Trophoblast cell (in vitro differentiated cells and primary cell): ENCODE data around the gene VPS11.
"Not testable (repeated sequence)": the region's sequence is repeated elsewhere in the genome, so short reads cannot be mapped to it uniquely, and the experiment has no call there.

Experiments used
- DNase-seq, 2 donors: peaks; one replicate each; pipeline ENCODE4 v3.0.0-alpha.2; 2016
- H2AFZ ChIP-seq: 2 replicates; pipeline ENCODE4 v1.6.1; 2013; ENCODE audit warnings: low read length, moderate library complexity, mild to moderate bottlenecking; ENCODE audit not compliant: insufficient read depth, poor library complexity
- H2AK5ac ChIP-seq: 2 replicates; pipeline ENCODE4 v1.6.1; 2013; ENCODE audit warnings: mild to moderate bottlenecking, low read length
- H2BK120ac ChIP-seq: 2 replicates; pipeline ENCODE4 v1.6.1; 2013; ENCODE audit warnings: low read length, mild to moderate bottlenecking, moderate library complexity; ENCODE audit not compliant: insufficient read depth, poor library complexity
- H2BK12ac ChIP-seq: 2 replicates; pipeline ENCODE4 v1.6.1; 2013; ENCODE audit warnings: mild to moderate bottlenecking, low read length, moderate library complexity
- H2BK5ac ChIP-seq: 2 replicates; pipeline ENCODE4 v1.6.1; 2013; ENCODE audit warnings: low read length, low read depth, moderate library complexity, mild to moderate bottlenecking; ENCODE audit not compliant: poor library complexity
- H3K14ac ChIP-seq: 2 replicates; pipeline ENCODE4 v1.6.1; 2013; ENCODE audit warnings: mild to moderate bottlenecking, low read length
- H3K18ac ChIP-seq: 2 replicates; pipeline ENCODE4 v1.6.1; 2013; ENCODE audit warnings: mild to moderate bottlenecking, low read length
- H3K23ac ChIP-seq: 2 replicates; pipeline ENCODE4 v1.6.1; 2013; ENCODE audit warnings: low read length
- H3K27ac ChIP-seq: 2 replicates; pipeline ENCODE4 v1.5.1; 2013; ENCODE audit warnings: low read depth, mild to moderate bottlenecking, inconsistent platforms, low read length, moderate library complexity
- H3K27me3 ChIP-seq: 2 replicates; pipeline ENCODE4 v1.6.1; 2013; ENCODE audit warnings: inconsistent platforms, mild to moderate bottlenecking, low read length, moderate library complexity; ENCODE audit not compliant: insufficient read depth
- H3K36me3 ChIP-seq, 2 experiments: 1 replicate in 1 of 2; 2 replicates in 1 of 2; pipeline ENCODE4 v1.6.1; 2013; ENCODE audit warnings: low read length in 2 of 2, mild to moderate bottlenecking in 2 of 2, moderate library complexity in 1 of 2; ENCODE audit not compliant: insufficient read depth in 2 of 2, control insufficient read depth in 1 of 2
- H3K4ac ChIP-seq: 2 replicates; pipeline ENCODE4 v1.6.1; 2013; ENCODE audit warnings: low read depth, mild to moderate bottlenecking, low read length, moderate library complexity
- H3K4me1 ChIP-seq, 2 experiments: 1 replicate in 1 of 2; 2 replicates in 1 of 2; pipeline ENCODE4 v1.6.1; 2013; ENCODE audit warnings: low read length in 2 of 2, mild to moderate bottlenecking in 2 of 2, moderate library complexity in 1 of 2; ENCODE audit not compliant: insufficient read depth in 2 of 2, control insufficient read depth in 1 of 2
- H3K4me2 ChIP-seq: 2 replicates; pipeline ENCODE4 v1.6.1; 2013; ENCODE audit warnings: inconsistent platforms, mild to moderate bottlenecking, low read length, moderate library complexity
- H3K4me3 ChIP-seq: 2 replicates; pipeline ENCODE4 v1.5.1; 2013; ENCODE audit warnings: mild to moderate bottlenecking, low read depth, low read length, inconsistent platforms
- H3K79me1 ChIP-seq: one replicate; pipeline ENCODE4 v1.6.1; 2013; ENCODE audit warnings: low read length
- H3K79me2 ChIP-seq: 2 replicates; pipeline ENCODE4 v1.6.1; 2013; ENCODE audit warnings: low read length, mild to moderate bottlenecking; ENCODE audit not compliant: control insufficient read depth, insufficient read depth, poor library complexity
- H3K9ac ChIP-seq: 2 replicates; pipeline ENCODE4 v1.6.1; 2013; ENCODE audit warnings: mild to moderate bottlenecking, low read length
- H3K9me3 ChIP-seq: 2 replicates; pipeline ENCODE4 v1.6.1; 2013; ENCODE audit warnings: low read depth, mild to moderate bottlenecking, control low read depth, inconsistent platforms, low read length; ENCODE audit not compliant: insufficient read depth
- H4K12ac ChIP-seq: 2 replicates; pipeline ENCODE4 v1.6.1; 2013; ENCODE audit warnings: low read depth, mild to moderate bottlenecking, low read length, moderate library complexity
- H4K8ac ChIP-seq: 2 replicates; pipeline ENCODE4 v1.6.1; 2013; ENCODE audit warnings: low read depth, mild to moderate bottlenecking, low read length, moderate library complexity
- H4K91ac ChIP-seq: one replicate; pipeline ENCODE4 v1.6.1; 2013; ENCODE audit warnings: low read depth, mild to moderate bottlenecking, low read length, moderate library complexity
- WGBS: extraction: QIAGEN DNeasy Blood & Tissue Kit; methylation state at CpG from one replicate; pipeline ENCODE4 v1.1.7; 2013; ENCODE audit warnings: missing lambda C conversion rate; ENCODE audit not compliant: insufficient read length, insufficient coverage; ENCODE audit errors: extremely low coverage; 5-methylcytosine and 5-hydroxymethylcytosine counted together

Gene VPS11

GRCh38 chr11:119056421-119056999, 11.1 kb upstream of the VPS11 start:
- Histone ChIP-seq H3K4ac (peak overlapping the region; percentile 60), H2BK5ac (peak overlapping the region; percentile 78), H4K12ac (peak overlapping the region; percentile 86), H4K8ac (peak overlapping the region; percentile 88), H3K36me3 (peaks cover 32 to 39% of the 10 kb centered on the region in 2 experiments), H3K79me1 (peaks cover 8% of the 10 kb centered on the region), H2AK5ac (peak overlapping the region; percentile 42), H3K79me2 (peaks cover 8% of the 10 kb centered on the region), H2BK120ac (peak overlapping the region; percentile 93), H3K27ac (peak overlapping the region; percentile 77), H3K9ac (peak overlapping the region; percentile 71), H3K23ac (no peak overlapping the region), H3K18ac (peak overlapping the region; percentile 97), H2AFZ (peak overlapping the region; percentile 89), H3K4me3 (peak overlapping the region; percentile 82), H3K4me1 (peaks cover 9 to 10% of the 10 kb centered on the region in 2 experiments), H3K14ac (peak overlapping the region; percentile 90), H4K91ac (peak overlapping the region; percentile 87), H2BK12ac (no peak overlapping the region), H3K27me3 (no peaks in the 10 kb centered on the region), H3K9me3 (peaks cover 1% of the 10 kb centered on the region), H3K4me2 (peak overlapping the region; percentile 69)
- no peak for DNase-seq
- no CpG with 5 or more reads among the region's 48 CpGs for WGBS

DNA sequence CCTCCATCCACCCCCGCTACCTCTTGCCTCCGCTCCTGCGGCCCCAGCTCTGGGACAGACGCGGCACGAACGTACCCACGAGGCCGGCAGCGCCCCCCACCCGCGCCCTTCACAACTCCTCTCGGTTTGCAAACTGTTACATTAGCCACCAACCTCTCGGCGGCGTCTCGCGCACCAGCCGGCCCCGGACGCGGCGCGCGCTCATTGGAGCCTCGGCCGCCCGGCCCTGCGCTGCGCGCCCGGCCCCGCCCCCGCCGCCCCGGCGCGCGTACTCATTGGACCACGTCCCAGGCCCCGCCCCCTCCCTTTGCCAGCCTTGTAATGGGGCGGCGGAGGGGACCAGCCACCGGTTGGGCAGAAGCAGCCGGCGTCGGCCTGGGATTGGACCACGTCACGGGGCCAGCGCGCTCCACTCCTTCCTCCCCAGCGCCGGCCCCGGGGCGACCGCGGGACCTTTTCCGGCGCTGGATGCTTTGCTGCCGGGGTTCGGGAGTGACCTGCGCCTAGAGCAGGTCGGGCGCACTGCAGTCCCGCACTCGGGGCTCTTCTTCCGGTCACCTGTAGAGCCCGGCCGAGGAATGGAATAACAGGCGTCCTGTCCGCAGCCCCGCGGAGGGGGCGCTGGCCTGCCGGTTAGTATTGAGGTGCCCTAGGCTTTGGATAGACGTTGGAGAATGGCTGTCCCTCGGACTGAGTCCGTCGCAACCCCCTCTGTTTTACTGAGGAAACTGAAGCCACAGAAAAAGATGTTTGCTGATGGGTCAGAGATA, 10.4 kb upstream of the VPS11 start, which contains the start of gene HYOU1:
TSS of gene HYOU1 (minus strand) at position 206 of the 770 bp plus-strand sequence. CDS start 1,045 bp downstream, outside the sequence.
- Histone ChIP-seq H2AFZ (peak within 1 kb of the TSS; percentile 89), H2BK120ac (peak within 1 kb of the TSS; percentile 93), H4K91ac (peak within 1 kb of the TSS; percentile 87), H4K8ac (peak within 1 kb of the TSS; percentile 88), H3K79me1 (peaks cover 8% of the 10 kb centered on the region), H3K4me2 (peak within 1 kb of the TSS; percentile 96), H3K79me2 (peaks cover 8% of the 10 kb centered on the region), H3K4me3 (peak within 1 kb of the TSS; percentile 82), H2AK5ac (peak within 1 kb of the TSS; percentile 42), H4K12ac (peak within 1 kb of the TSS; percentile 86), H3K18ac (peak within 1 kb of the TSS; percentile 97), H2BK12ac (no peak within 1 kb of the TSS), H3K36me3 (peaks cover 25 to 33% of the 10 kb centered on the region in 2 experiments), H3K27ac (peak within 1 kb of the TSS; percentile 77), H3K23ac (no peak within 1 kb of the TSS), H3K14ac (peak within 1 kb of the TSS; percentile 90), H3K4ac (peak within 1 kb of the TSS; percentile 60), H3K27me3 (no peaks in the 10 kb centered on the region), H3K9me3 (peaks cover 1% of the 10 kb centered on the region), H3K9ac (peak within 1 kb of the TSS; percentile 71), H2BK5ac (peak within 1 kb of the TSS; percentile 78), H3K4me1 (peaks cover 9 to 10% of the 10 kb centered on the region in 2 experiments)
- DNase-seq = peak; percentile 95 to 97
- WGBS = no CpG with 5 or more reads among the region's 79 CpGs

DNA sequence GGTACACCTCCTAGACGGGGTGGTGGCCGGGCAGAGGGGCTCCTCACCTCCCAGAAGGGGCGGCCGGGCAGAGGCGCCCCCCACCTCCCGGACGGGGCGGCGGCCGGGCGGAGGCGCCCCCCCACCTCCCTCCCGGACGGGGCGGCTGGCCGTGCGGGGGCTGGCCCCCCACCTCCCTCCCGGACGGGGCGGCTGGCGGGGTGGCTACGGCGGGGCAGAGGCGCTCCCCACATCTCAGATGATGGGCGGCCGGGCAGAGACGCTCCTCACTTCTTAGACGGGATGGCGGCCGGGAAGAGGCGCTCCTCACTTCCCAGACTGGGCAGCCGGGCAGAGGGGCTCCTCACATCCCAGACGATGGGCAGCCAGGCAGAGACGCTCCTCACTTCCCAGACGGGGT, 8.5 kb upstream of the VPS11 start:
- H3K36me3 ChIP-seq = peaks cover 15% of the 10 kb centered on the region in 2 experiments
- H3K4me2 ChIP-seq, H3K4ac ChIP-seq, H3K27ac ChIP-seq, H2BK120ac ChIP-seq, H3K23ac ChIP-seq, H3K79me1 ChIP-seq, H2AFZ ChIP-seq, H3K9ac ChIP-seq, H3K4me1 ChIP-seq, H2BK5ac ChIP-seq, DNase-seq, H4K91ac ChIP-seq, H3K79me2 ChIP-seq, H3K27me3 ChIP-seq, H3K4me3 ChIP-seq, H2AK5ac ChIP-seq, H2BK12ac ChIP-seq, H4K8ac ChIP-seq, H4K12ac ChIP-seq, H3K9me3 ChIP-seq, H3K14ac ChIP-seq, H3K18ac ChIP-seq: not testable (repeated sequence)
- no CpG with 5 or more reads among the region's 35 CpGs for WGBS

- no peak overlapping the region for H3K23ac ChIP-seq
- no peak for DNase-seq
- no peaks in the 10 kb centered on the region for H3K27me3 ChIP-seq
- peaks cover 8% of the 10 kb centered on the region for H3K79me1 ChIP-seq
- H3K4me3 ChIP-seq = no peak overlapping the region
- H4K8ac ChIP-seq = no peak overlapping the region
- no peak overlapping the region for H2BK120ac ChIP-seq
- no peak overlapping the region for H3K27ac ChIP-seq
- no peak overlapping the region for H3K18ac ChIP-seq
- WGBS = no CpG with 5 or more reads among the region's 3 CpGs
- H3K9ac ChIP-seq = no peak overlapping the region
- H3K36me3 ChIP-seq = no peaks in the 10 kb centered on the region
- H3K79me2 ChIP-seq = peaks cover 7% of the 10 kb centered on the region
- H2AFZ ChIP-seq = no peak overlapping the region
- no peaks in the 10 kb centered on the region for H3K9me3 ChIP-seq
- no peak overlapping the region for H2BK5ac ChIP-seq
- peaks cover 2 to 3% of the 10 kb centered on the region in 2 experiments for H3K4me1 ChIP-seq
- no peak overlapping the region for H3K4me2 ChIP-seq
- H4K12ac ChIP-seq = no peak overlapping the region
- no peak overlapping the region for H3K4ac ChIP-seq
- H2BK12ac ChIP-seq = no peak overlapping the region
- H3K14ac ChIP-seq = no peak overlapping the region
- H2AK5ac ChIP-seq = no peak overlapping the region
- no peak overlapping the region for H4K91ac ChIP-seq
These were observed 6.4 kb upstream of the VPS11 start for GRCh38 chr11:119061256-119061655.
